Metanephros (tissue), 1 donor: ENCODE measurements around the gene SORL1. TPM values are rescaled to one million over a fixed set of nuclear protein-coding genes. Genes with fewer than 3 reads are reported as not detected.

ENCODE experiments used
- total RNA-seq: library from RNA; depleted of rRNA; stranded (reverse); fragments of >200 nt; gene quantifications from one replicate; pipeline ENCODE4 v1.2.3, GENCODE V29; 2014

SORL1 gene
- 67.6 TPM for total RNA-seq

DNA sequence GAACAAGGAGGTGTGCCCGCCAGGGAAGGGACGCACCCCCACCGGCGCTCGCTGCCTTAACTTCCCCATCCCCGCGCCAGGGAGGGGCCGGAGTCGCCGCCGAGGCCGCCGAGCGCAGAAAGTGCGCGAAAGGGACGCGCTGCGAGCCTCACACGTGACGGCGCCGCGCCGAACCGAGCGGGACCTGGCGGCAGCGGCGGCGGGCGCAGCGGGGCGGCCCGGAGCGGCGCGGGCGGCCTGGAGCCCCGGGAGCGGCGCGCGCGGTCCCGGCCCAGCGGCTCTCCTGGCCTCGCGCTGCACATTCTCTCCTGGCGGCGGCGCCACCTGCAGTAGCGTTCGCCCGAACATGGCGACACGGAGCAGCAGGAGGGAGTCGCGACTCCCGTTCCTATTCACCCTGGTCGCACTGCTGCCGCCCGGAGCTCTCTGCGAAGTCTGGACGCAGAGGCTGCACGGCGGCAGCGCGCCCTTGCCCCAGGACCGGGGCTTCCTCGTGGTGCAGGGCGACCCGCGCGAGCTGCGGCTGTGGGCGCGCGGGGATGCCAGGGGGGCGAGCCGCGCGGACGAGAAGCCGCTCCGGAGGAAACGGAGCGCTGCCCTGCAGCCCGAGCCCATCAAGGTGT is at the start of gene SORL1:
Gene SORL1 (plus strand): TSS at position 329 of the 623 bp plus-strand sequence. CDS start 18 bp downstream, at position 347.

DNA sequence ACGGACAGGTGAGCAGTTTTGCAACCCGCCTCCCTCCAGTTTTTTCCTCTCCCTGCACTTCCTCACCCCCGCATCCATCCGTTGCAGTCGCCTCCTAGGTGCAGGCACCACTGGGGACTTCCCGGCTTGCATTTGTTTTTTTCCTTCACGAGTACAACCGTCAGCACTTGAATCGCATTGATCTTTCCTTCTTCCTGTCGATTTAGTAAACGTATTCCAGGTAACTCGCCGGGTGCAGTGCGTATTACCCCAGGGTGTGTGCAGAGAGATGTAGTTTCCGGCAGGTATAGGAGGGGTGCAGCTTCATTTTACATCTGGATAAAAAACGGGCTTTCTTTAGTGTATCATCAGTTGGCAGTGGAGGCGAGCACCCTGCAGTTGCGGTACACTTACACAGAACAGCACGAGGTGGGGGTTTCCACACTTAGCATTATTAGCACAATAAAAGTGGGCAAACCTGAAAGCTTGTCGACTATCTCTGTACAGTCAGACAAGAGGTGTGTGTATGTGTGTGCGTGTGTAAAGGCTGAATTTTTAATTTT is 566 bp downstream of the SORL1 start, which contains the start of gene SORL1-AS1:
Gene SORL1-AS1 (minus strand): TSS at position 359 of the 542 bp plus-strand sequence.

Other genes starting within 250 kb of the SORL1 start
- 38.2 TPM for gene SC5D, start 159.5 kb upstream of the SORL1 start, total RNA-seq